T-helper 17 cell (primary cell): Measurements from ENCODE around the gene SLC25A23. TPM values are rescaled to one million over a fixed set of nuclear protein-coding genes. Genes with fewer than 3 reads are reported as not detected.
A peak's percentile ranks its signal among the peaks of the same experiment; 100 is the strongest.

Source experiments
- ATAC-seq: fragments of 150-1000 bp; cut with Tn5 transposase; 2 replicates; pipeline ENCODE4 v1.10.0; 2021; ENCODE audit warnings: mild to moderate bottlenecking, moderate library complexity
- DNase-seq, 3 donors: peaks; one replicate each; pipeline versions ENCODE4 v3.0.0 to v3.0.0-alpha.2; 2020 to 2021
- H3K9me3 ChIP-seq: one replicate; pipeline ENCODE4 v1.7.0; 2013; ENCODE audit warnings: low read length, mild to moderate bottlenecking; ENCODE audit not compliant: control insufficient read depth, poor library complexity, severe bottlenecking
- H3K27ac Mint-ChIP-seq: one replicate; pipeline ENCODE4 v1.8.0; 2022; ENCODE audit warnings: mild to moderate bottlenecking, moderate library complexity, mixed read lengths
- H3K27me3 Mint-ChIP-seq: one replicate; pipeline ENCODE4 v1.8.0; 2022; ENCODE audit warnings: mixed read lengths
- H3K36me3 Mint-ChIP-seq: one replicate; pipeline ENCODE4 v1.8.0; 2022; ENCODE audit warnings: low read depth, mixed read lengths
- H3K4me1 Mint-ChIP-seq: one replicate; pipeline ENCODE4 v1.8.0; 2022; ENCODE audit warnings: mild to moderate bottlenecking, mixed read lengths
- H3K4me3 Mint-ChIP-seq: one replicate; pipeline ENCODE4 v1.8.0; 2022; ENCODE audit warnings: mild to moderate bottlenecking, moderate library complexity, mixed read lengths
- total RNA-seq, 4 donors: library from RNA in 2 of 4; stranded (reverse) in 2 of 4; gene quantifications; one replicate each; pipeline ENCODE4 v1.2.3 and lab custom pipeline; 2022 to 2026

The SLC25A23 gene
- total RNA-seq, 2 donors from 2014 or later: 9.6 to 11.3 TPM

GRCh38 chr19:6476155-6476895 is 16.7 kb upstream of the SLC25A23 start:
- peaks cover 17% of the 10 kb centered on the region for H3K4me1 Mint-ChIP-seq
- H3K9me3 ChIP-seq: no peaks in the 10 kb centered on the region
- ATAC-seq (peak; percentile 95), DNase-seq (peak; percentile 53 to 72 (median 63))
- H3K27ac Mint-ChIP-seq: peak overlapping the region; percentile 34
- H3K27me3 Mint-ChIP-seq: no peaks in the 10 kb centered on the region
- no peak overlapping the region for H3K4me3 Mint-ChIP-seq
- H3K36me3 Mint-ChIP-seq: peaks cover 3% of the 10 kb centered on the region

DNA sequence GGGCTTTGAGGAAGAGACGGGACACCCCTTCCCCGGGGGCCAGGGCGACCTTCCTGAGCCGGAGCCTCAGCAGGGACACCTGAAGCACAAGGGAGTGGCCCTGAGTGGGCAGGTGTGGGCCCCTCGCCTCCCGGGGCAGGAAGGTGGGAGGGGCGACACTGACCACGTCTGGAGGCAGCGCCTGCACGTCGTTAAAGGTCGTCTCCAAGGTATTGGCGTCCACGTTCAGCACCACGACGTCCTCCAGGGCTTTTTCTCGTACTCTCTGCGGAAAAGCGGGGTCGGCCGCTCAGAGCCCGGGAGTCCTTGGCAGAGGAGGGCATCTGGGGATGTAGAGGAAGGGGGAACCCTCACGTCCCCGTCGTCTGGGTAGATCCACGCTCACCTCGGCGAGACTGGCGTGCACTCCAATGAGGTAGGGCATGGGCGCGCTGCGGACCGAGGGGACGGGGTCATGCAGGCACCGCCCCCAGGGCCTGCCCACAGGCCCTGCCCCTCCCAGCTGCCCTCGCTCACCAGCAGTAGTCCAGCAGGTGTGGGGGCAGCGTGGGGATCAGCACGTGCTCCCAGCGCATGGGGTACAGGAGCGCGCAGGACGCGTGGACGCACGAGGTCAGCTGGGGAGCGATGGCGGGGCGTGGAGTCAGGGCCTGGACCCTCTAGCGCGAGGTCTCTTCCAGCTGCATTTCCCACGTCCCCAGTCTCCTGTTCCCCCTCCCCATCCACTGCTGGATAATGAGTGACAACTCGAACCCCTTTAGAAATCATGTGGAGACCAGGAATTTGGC is 15.9 kb upstream of the SLC25A23 start:
- Mint-ChIP-seq H3K27ac (no peak overlapping the region), H3K4me1 (peaks cover 8% of the 10 kb centered on the region), H3K27me3 (no peaks in the 10 kb centered on the region), H3K4me3 (no peak overlapping the region), H3K36me3 (no peaks in the 10 kb centered on the region)
- DNase-seq (no peak), ATAC-seq (no peak)
- H3K9me3 ChIP-seq: no peaks in the 10 kb centered on the region

GRCh38 chr19:6473647-6474046 is 14.1 kb upstream of the SLC25A23 start:
- ATAC-seq (no peak), DNase-seq (no peak)
- Mint-ChIP-seq H3K27ac (no peak overlapping the region), H3K4me1 (peaks cover 5% of the 10 kb centered on the region), H3K27me3 (no peaks in the 10 kb centered on the region), H3K4me3 (no peak overlapping the region), H3K36me3 (no peaks in the 10 kb centered on the region)
- no peaks in the 10 kb centered on the region for H3K9me3 ChIP-seq

- Mint-ChIP-seq H3K4me3 (no peak overlapping the region), H3K27me3 (no peaks in the 10 kb centered on the region), H3K36me3 (peaks cover 3% of the 10 kb centered on the region), H3K4me1 (peaks cover 11% of the 10 kb centered on the region), H3K27ac (no peak overlapping the region)
- H3K9me3 ChIP-seq: no peaks in the 10 kb centered on the region
- ATAC-seq: no peak
- no peak for DNase-seq
These were observed 13.1 kb upstream of the SLC25A23 start for GRCh38 chr19:6472713-6473112.

GRCh38 chr19:6471076-6471475 is 11.5 kb upstream of the SLC25A23 start:
- no peak overlapping the region for H3K27ac Mint-ChIP-seq
- H3K27me3 Mint-ChIP-seq: no peaks in the 10 kb centered on the region
- DNase-seq (no peak), ATAC-seq (no peak)
- no peaks in the 10 kb centered on the region for H3K9me3 ChIP-seq
- peaks cover 10% of the 10 kb centered on the region for H3K4me1 Mint-ChIP-seq
- no peak overlapping the region for H3K4me3 Mint-ChIP-seq
- H3K36me3 Mint-ChIP-seq: peaks cover 4% of the 10 kb centered on the region

- H3K27me3 Mint-ChIP-seq: no peaks in the 10 kb centered on the region
- DNase-seq (no peak), ATAC-seq (no peak)
- no peak overlapping the region for H3K4me3 Mint-ChIP-seq
- peaks cover 4% of the 10 kb centered on the region for H3K36me3 Mint-ChIP-seq
- no peak overlapping the region for H3K27ac Mint-ChIP-seq
- peaks cover 10% of the 10 kb centered on the region for H3K4me1 Mint-ChIP-seq
- H3K9me3 ChIP-seq: no peaks in the 10 kb centered on the region
These were observed 10.6 kb upstream of the SLC25A23 start for GRCh38 chr19:6470173-6470572.

DNA sequence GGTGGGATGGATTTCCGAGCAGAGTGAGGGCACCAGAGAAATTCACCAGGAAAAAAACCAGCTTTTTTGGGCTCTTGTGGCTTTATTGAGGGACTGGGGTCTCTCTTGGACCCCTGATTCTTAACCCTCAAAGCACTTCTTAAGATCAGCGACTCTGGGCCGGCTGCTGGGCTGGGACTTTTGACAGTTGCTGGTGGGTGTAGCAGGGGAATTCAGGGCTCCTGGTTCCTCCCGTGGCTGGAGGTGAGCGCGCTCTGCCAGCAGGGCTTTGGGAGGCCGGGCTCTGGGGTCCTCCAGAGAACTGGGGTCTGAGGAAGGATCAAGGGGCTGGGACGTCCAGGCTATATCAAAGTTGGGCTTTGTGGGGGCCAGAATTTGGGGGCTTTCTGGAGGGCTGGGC is 7.8 kb upstream of the SLC25A23 start:
- peak overlapping the region; percentile 67 for H3K27ac Mint-ChIP-seq
- no peaks in the 10 kb centered on the region for H3K27me3 Mint-ChIP-seq
- DNase-seq (no peak), ATAC-seq (no peak)
- H3K4me1 Mint-ChIP-seq: peaks cover 13% of the 10 kb centered on the region
- H3K4me3 Mint-ChIP-seq: no peak overlapping the region
- H3K36me3 Mint-ChIP-seq: peaks cover 4% of the 10 kb centered on the region
- H3K9me3 ChIP-seq: no peaks in the 10 kb centered on the region

GRCh38 chr19:6466526-6467248 is 7.1 kb upstream of the SLC25A23 start:
- Mint-ChIP-seq H3K4me3 (no peak overlapping the region), H3K4me1 (peaks cover 13% of the 10 kb centered on the region), H3K27me3 (no peaks in the 10 kb centered on the region), H3K36me3 (peaks cover 4% of the 10 kb centered on the region), H3K27ac (no peak overlapping the region)
- no peak for ATAC-seq
- no peak for DNase-seq
- no peaks in the 10 kb centered on the region for H3K9me3 ChIP-seq

- no peak overlapping the region for H3K4me3 Mint-ChIP-seq
- H3K27ac Mint-ChIP-seq: no peak overlapping the region
- no peak for ATAC-seq
- H3K9me3 ChIP-seq: no peaks in the 10 kb centered on the region
- peaks cover 4% of the 10 kb centered on the region for H3K36me3 Mint-ChIP-seq
- no peaks in the 10 kb centered on the region for H3K27me3 Mint-ChIP-seq
- no peak for DNase-seq
- peaks cover 13% of the 10 kb centered on the region for H3K4me1 Mint-ChIP-seq
These were observed 6.1 kb upstream of the SLC25A23 start for GRCh38 chr19:6465663-6466062.

- Mint-ChIP-seq H3K4me3 (peak overlapping the region; percentile 65), H3K4me1 (peaks cover 19% of the 10 kb centered on the region), H3K27ac (no peak overlapping the region), H3K27me3 (no peaks in the 10 kb centered on the region), H3K36me3 (peaks cover 5% of the 10 kb centered on the region)
- DNase-seq (no peak), ATAC-seq (no peak)
- no peaks in the 10 kb centered on the region for H3K9me3 ChIP-seq
These were observed 5.4 kb upstream of the SLC25A23 start for GRCh38 chr19:6465006-6465405.

- DNase-seq (peak in 1 of 3 donors; percentile 23), ATAC-seq (no peak)
- peak within 1 kb of the TSS; percentile 71 for H3K4me3 Mint-ChIP-seq
- no peaks in the 10 kb centered on the region for H3K27me3 Mint-ChIP-seq
- H3K36me3 Mint-ChIP-seq: peaks cover 6% of the 10 kb centered on the region
- H3K27ac Mint-ChIP-seq: no peak within 1 kb of the TSS
- H3K4me1 Mint-ChIP-seq: peaks cover 18% of the 10 kb centered on the region
- no peaks in the 10 kb centered on the region for H3K9me3 ChIP-seq
These were observed 4.7 kb upstream of the SLC25A23 start, which contains the start of gene CRB3 for GRCh38 chr19:6464070-6464873. CRB3 (plus strand) TSS chr19:6464271; CDS start chr19:6464702, 431 bp downstream.

- H3K9me3 ChIP-seq: no peaks in the 10 kb centered on the region
- Mint-ChIP-seq H3K27ac (peak overlapping the region; percentile 95), H3K4me3 (peak overlapping the region; percentile 100), H3K27me3 (no peaks in the 10 kb centered on the region), H3K4me1 (peaks cover 16% of the 10 kb centered on the region), H3K36me3 (peaks cover 3% of the 10 kb centered on the region)
- ATAC-seq (peak; percentile 87), DNase-seq (peak; percentile 89 to 94 (median 93))
These were observed 700 bp upstream of the SLC25A23 start for GRCh38 chr19:6460099-6460884.
